GM19043 (cell line): Measurements from ENCODE around the gene MFF.

Experiments used
- ATAC-seq: cut with Tn5 transposase; IDR thresholded peaks from one replicate; pipeline ENCODE4 v1.9.1; 2021; ENCODE audit warnings: low read depth; ENCODE audit not compliant: unreplicated experiment

The MFF gene

GRCh38 chr2:227324995-227325838, at the start of gene MFF:
TSS of gene MFF (plus strand) at chr2:227325251. CDS start at chr2:227330666, 5,415 bp downstream.
- ATAC-seq, result peak; percentile 98

- no peak for ATAC-seq
These were observed 44.2 kb upstream of the MFF start for GRCh38 chr2:227280895-227281294.

DNA sequence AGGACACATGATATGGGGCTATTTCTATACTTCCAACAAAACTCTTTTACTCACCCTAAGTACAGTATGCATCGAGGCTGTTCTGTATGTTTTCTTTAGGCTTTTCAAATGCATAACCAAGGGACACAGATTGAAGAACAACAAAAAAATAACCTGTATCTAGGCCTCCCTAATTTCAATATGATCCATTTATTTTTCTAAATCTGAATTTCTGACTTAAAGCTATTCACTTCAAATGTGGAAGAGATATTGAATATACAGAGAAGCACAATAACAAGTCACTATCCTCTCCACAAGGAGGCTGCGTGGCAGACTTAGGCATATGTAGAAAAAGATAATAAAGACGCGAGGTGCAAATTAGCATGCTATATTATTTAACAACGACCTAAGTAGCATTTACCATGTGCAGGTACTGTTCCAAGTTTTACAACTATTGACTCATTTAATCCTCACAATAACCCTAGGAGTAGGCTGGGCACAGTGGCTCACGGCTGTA, 39.3 kb upstream of the MFF start:
- ATAC-seq, result no peak

- no peak for ATAC-seq
These were observed 37.3 kb upstream of the MFF start for GRCh38 chr2:227287771-227288170.

DNA sequence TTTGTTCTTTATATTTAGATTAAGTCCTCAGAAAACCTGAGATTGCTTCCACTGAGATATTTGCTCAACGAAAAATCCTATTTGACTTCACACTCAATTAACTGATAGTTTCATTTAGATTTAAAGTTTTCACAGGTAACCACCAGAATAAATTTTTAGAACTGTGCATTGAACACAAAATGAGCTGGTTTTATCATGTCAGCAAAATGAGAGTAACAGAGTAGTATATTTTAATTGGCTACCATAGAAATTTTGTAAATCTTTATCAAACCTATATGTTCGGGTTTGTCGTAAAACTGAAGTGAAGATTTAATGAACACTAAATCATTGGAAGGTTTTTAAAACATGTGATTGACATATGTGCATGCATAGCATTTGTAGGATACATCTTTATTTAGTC, 32.7 kb upstream of the MFF start:
- no peak for ATAC-seq

DNA sequence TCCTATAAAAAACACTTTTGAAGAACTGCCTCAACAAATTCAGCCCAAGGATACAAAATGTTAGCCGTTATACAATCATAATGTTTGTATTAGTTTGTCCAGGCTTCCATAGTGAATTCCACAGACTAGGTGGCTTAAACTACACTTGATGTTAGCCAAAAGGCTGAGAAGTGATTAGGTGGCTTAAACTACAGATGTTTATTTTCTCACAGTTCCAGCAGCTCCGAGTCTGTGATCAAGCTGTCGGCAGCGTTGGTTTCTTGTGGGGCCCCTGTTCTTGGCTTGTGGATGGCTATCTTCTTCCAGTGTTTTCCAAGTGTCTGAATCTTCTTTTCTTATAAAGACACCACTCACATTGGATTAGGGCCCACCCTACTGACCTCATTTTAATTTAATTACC, 31.5 kb upstream of the MFF start:
- no peak for ATAC-seq

DNA sequence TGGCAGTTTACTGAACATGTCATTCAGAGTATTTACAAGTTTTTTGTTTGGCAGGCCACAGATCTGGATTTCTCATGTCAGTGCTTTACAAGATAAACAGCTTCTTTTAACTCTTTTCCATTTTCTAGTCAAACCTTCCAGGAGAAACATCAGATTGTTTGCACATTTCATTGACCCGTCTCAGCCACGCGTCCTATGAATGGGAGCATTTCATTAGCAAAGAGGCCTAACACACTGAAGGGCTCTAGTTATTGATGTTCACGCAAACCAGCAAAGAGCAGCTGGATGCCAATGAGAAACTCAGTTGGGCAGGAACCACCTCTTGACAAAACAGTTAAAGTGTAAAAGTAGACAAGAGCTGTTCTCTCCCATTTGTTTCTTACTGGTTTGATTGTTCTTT, 29.2 kb upstream of the MFF start:
- ATAC-seq, result no peak

DNA sequence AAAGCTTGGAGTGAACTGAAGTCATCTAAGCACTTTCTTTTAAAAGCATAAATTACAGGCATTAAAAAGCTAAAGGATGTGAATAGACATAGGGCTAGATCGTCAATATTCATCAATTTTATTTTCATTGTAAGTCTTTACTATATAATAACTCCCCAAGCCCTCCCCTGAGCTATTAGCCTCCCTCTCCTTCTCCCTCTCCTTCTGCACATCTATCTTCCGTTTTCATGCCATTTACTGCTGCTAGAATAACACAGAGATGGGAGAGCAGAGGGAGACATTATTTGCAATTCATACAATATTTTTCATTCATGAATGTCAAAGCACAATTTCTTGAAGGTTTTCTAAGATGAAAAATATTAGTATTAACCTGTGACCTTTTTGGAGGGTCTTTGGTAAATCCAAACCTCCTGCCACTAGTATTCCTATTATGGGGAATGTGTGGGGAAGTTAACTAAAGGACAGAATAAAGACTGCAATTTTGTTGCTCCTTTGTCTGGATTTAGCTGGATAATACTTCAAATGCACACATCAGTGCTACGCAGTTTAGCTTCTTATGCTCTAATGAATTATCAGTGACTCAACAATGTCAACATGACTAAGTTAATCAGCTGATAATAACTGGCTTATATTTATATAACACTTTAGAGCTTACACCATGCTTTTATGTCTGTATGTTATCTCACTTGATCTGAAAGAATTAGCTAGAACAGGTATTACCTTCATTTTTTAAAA, 28.2 kb upstream of the MFF start:
- ATAC-seq, result no peak

- no peak for ATAC-seq
These were observed 23.5 kb upstream of the MFF start for GRCh38 chr2:227301523-227301922.

- peak; percentile 79 for ATAC-seq
These were observed 16.3 kb upstream of the MFF start for GRCh38 chr2:227308784-227309183.

- ATAC-seq, result no peak
These were observed 14.3 kb upstream of the MFF start for GRCh38 chr2:227310756-227311110.

- no peak for ATAC-seq
These were observed 13.1 kb upstream of the MFF start for GRCh38 chr2:227311861-227312506.

GRCh38 chr2:227312579-227312978, 12.5 kb upstream of the MFF start:
- ATAC-seq, result no peak

DNA sequence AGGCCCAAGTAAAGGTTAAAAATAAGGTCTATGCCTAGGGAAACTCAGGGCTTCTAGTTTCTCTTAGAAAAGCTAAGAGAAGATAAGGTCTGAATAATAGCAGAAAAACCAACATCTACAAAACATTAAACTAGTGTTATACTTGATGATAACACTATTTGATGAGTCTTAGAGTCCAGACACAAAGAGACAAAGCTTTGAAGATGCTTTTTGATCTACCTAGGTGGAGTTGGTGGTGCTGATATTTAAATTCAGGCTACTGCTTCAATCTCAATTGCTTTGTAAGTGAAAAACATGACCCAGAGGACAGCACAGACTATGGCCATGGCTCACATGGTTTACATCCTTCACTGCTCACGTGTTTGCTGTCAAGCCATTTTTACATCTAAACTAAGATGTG, 11.7 kb upstream of the MFF start:
- ATAC-seq, result no peak

- ATAC-seq, result no peak
These were observed 7.2 kb upstream of the MFF start for GRCh38 chr2:227317834-227318233.

- no peak for ATAC-seq
These were observed 4.6 kb upstream of the MFF start for GRCh38 chr2:227320305-227321094.

GRCh38 chr2:227322530-227323205, 2.4 kb upstream of the MFF start:
- no peak for ATAC-seq

- ATAC-seq, result no peak
These were observed 1.2 kb upstream of the MFF start for GRCh38 chr2:227323818-227324217.

DNA sequence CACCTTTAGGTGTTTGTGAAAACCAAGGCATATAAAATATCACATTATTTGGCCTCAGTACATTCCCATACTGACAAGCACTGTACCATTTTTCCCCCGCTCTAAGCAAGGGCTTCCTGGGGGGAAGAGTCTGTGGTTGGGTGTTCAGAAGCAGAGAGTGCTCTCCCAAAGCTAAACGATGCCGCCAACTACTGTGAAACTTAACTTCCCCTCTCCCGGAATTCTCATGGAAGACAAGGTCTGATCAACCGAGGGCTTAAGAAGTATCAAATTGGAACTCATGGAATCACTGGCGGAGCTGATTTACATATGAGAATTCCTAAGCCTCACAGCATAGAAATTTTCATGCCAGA, 433 bp upstream of the MFF start:
- no peak for ATAC-seq

DNA sequence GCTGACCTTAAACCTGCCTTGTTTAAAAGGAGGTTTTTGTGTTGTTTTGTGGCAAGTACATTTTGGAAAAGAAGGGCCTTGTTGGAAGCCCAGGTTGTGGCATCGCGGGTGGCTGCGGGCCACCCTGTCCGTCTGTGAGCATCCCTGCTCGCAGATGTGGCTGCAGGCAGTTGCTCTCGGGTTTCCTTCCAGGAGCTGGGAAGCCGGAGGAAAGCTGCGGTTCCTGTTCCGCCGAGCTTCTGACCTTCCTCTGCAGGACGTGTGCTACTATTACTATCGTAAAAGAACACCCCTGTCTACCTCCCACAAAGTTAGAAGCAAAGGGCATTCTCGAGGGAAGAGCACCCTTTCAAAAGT, 766 bp downstream of the MFF start:
- no peak for ATAC-seq
